HG03575 (cell line): ENCODE measurements around the gene ACOT6.

Experiments used
- ATAC-seq: cut with Tn5 transposase; IDR thresholded peaks from one replicate; pipeline ENCODE4 v1.9.1; 2021; ENCODE audit not compliant: unreplicated experiment, insufficient number of reproducible peaks, low FRiP score; ENCODE audit errors: extremely low read depth

ACOT6 gene

GRCh38 chr14:73591690-73592449, 20.4 kb upstream of the ACOT6 start, which contains the start of gene ACOT4:
ACOT4 (plus strand) TSS chr14:73591873; CDS start chr14:73591960, 87 bp downstream.
- no peak for ATAC-seq

- no peak for ATAC-seq
These were observed 17.8 kb upstream of the ACOT6 start for GRCh38 chr14:73594491-73594890.

GRCh38 chr14:73599499-73599898, 12.8 kb upstream of the ACOT6 start:
- no peak for ATAC-seq

- ATAC-seq = no peak
These were observed 9.3 kb upstream of the ACOT6 start for GRCh38 chr14:73602994-73603393.

- no peak for ATAC-seq
These were observed 6.0 kb upstream of the ACOT6 start for GRCh38 chr14:73606271-73606670.

- no peak for ATAC-seq
These were observed 5.1 kb upstream of the ACOT6 start for GRCh38 chr14:73607241-73607640.

- no peak for ATAC-seq
These were observed 1.6 kb upstream of the ACOT6 start for GRCh38 chr14:73610687-73611086.

- no peak for ATAC-seq
These were observed 698 bp downstream of the ACOT6 start for GRCh38 chr14:73613046-73613383.

GRCh38 chr14:73613419-73613963, 1.2 kb downstream of the ACOT6 start:
- ATAC-seq = no peak

- ATAC-seq = no peak
These were observed 4.5 kb downstream of the ACOT6 start for GRCh38 chr14:73616831-73617230.

- no peak for ATAC-seq
These were observed 7.2 kb downstream of the ACOT6 start for GRCh38 chr14:73619524-73619923.

- no peak for ATAC-seq
These were observed 8.0 kb downstream of the ACOT6 start for GRCh38 chr14:73620268-73620667.

- ATAC-seq = no peak
These were observed 11.3 kb downstream of the ACOT6 start for GRCh38 chr14:73623504-73624054.

- ATAC-seq = no peak
These were observed 13.4 kb downstream of the ACOT6 start for GRCh38 chr14:73625706-73626105.

GRCh38 chr14:73627151-73627558, 14.8 kb downstream of the ACOT6 start:
- ATAC-seq = no peak

GRCh38 chr14:73630009-73630780, 17.9 kb downstream of the ACOT6 start:
- no peak for ATAC-seq

GRCh38 chr14:73633116-73634010, 21.0 kb downstream of the ACOT6 start:
- ATAC-seq = no peak

GRCh38 chr14:73634011-73634833, 21.9 kb downstream of the ACOT6 start:
- ATAC-seq = no peak
